HG02763 (cell line): Measurements from ENCODE around the gene EPHA10.

Experiments used
- ATAC-seq: cut with Tn5 transposase; IDR thresholded peaks from one replicate; pipeline ENCODE4 v1.9.1; 2021; ENCODE audit warnings: mild to moderate bottlenecking, moderate library complexity; ENCODE audit not compliant: unreplicated experiment

Gene EPHA10

GRCh38 chr1:37764888-37765441 lies at the start of gene EPHA10:
Gene EPHA10 (minus strand): TSS chr1:37765120. CDS start chr1:37765066, 54 bp downstream.
- ATAC-seq, result no peak

DNA sequence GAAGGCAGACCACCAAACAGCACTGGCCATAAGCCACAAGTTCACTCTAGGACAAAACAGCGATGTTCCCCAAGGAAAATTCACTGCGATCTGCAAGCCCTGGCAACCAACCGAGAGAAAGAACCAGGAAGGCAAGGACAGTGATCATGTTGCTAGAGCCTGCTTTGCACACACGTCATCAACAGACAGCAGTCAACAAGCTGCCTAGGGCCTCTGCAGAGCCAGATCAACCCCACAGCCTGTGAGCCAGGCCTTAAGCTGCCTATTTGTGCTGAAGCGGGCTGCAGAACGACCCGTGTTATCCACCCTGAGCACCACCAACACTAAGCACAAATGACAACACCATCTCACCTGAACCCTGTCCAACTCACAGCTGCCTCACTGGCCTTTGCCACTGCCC lies 49.3 kb upstream of the EPHA10 start:
- no peak for ATAC-seq

DNA sequence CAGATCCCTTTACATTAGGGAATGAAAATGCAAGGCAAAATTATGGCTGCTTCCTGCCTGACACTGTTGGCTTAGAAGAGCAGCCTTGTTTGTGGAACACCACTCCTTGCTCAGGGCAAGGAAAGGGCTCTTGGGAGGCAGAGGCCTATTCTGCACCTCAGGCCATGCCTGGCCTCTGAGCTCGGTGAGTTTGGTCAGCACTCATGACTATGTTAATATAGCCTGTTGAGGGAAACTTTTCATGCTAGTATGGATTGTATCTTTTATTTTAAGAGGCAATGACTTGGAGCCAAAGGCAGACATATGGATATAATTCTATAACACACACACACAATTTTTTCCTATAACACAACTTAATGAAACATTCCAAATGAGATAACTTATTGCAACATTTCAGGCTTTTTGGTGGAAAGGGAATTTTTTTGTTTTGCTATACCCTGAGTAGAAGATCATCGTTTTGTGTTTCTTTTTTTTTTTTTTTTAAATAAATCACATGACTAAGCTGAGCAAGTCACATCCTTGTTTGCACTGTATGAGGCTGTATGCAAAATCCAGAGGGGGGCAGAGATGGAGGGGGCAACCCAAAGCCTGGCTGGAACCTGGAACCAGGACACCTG lies 48.7 kb upstream of the EPHA10 start:
- no peak for ATAC-seq

DNA sequence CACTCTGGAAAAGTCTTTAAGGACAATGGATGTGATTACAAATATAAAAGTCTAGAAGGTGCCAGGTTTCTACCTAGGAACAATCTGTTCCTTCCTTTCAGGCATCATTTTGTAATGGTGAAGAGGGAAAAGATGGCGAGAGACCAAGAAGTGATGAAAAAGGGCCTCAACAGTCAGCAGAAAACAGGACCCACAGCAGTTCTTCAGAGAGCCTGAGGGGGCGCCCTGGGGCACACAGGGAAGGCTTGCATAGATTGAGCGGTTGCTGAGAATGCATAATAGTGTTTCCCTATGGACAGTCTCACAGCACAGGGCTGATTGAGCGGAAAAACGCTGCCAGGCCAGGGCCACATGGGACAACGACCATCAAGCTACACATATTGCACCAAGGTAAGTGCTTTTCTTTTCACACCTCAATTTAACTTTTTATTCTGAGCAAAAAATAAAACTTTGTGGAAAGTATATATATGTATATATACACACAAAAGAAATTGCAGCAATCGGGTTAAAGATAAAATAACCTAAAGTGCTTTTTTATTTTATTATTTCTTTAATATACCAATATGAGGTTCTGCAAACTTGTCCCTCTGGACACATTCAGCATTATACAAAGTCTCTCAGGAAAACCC lies 46.2 kb upstream of the EPHA10 start:
- ATAC-seq, result no peak

DNA sequence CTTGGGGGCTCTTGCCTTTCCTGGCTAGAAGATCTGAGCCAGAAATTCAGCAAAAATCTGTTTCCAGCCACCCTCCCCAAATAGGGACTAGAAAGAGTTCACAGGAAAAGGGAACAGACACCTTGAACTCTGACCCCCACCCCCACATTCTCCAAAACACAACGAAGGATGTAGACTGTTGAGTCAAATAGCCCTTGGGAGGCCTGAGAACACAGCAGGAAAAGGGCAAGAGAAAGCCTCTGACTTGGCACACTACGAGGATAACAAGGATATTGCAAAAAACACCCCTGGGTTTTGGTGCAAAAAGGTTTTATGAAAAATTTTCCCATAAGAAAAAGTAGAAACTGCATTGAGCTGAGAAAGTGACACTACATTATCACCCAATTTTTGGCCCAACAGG lies 45.0 kb upstream of the EPHA10 start:
- no peak for ATAC-seq

DNA sequence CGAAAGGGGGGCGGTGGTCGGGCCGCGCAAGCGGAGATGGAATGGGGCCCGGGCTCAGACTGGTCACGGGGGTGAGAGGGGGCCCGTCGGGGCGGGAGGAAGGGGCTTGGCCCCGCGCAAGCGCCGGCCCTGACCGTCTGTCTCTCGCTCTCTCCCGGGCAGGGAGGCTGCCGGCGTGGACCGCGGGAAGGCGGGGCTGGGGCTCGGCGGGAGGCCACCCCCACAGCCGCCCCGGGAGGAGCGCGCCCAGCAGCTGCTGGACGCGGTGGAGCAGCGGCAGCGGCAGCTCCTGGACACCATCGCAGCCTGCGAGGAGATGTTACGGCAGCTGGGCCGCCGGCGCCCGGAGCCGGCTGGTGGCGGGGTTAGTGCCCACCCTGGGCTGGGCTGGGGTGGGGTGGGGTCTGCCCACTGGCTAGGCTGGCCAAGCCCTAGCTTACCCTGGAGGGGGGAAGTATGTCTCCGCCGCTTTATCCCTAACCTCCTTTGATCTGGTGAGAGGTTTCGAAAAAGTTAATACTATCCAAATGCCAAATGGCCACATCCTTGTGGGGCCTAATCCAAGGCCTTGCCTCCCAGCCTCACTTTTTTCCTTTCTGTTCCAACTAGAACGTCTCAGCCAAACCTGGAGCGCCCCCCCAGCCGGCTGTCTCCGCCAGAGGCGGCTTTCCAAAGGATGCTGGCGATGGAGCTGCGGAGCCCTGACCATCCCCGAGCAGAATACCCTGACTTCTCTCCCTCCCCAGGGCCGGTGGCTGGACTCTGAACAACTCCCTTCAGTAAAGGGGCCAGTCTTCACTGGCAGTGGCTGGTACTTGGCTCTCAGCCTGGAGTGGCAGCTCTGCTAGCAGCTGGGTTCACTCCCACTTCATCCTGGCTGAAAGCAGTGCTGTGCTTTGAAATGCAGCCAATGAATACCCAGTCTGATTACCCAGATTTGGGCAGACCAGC lies 43.7 kb upstream of the EPHA10 start:
- ATAC-seq, result peak; percentile 35

DNA sequence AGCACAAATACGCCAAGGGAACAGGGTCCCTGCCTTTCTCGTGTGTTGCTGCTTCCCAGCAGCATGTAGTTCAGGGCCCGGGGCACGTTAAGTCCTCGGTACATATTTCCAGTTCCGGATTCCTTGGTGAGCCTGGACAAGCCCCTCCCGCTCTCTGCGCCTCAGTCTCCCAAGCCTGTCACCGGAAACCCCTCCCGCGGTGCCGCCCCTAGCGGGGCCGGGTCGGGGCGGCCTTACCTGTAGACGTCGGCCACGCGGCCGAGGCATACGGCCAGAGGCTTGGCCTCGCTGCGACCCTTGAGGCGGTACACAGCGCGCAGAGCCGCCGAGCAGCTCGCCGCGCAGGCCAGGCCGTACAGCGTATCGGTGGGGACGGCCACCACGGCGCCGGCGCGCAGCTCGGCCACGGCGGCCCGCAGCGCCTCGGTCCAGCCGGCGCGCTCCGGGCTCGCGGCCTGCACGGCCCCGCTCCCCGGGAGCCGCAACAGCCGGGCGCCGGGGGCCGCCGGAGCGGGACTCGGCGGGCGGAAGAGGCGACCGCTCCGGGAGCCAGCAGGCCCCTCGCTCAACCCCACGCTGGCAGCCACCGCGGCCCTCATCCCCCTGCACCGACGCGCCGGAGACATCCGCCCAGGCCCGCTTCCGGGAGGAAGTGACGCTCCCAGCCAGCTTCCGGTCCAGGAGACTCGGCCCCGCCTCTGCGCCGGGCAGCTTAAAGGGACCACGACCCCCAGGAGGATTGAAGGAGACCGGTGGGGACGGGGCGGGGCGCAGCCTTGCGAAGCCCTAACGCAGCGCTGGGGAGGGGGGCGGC lies 42.8 kb upstream of the EPHA10 start, which contains the start of the genes C1orf122 and YRDC:
TSS of gene C1orf122 (plus strand) at position 236 of the 814 bp plus-strand sequence. CDS start 615 bp downstream, outside the sequence.
TSS of gene YRDC (minus strand) at position 654 of the 814 bp plus-strand sequence. CDS start at position 626, 28 bp downstream.
- peak; percentile 78 for ATAC-seq

DNA sequence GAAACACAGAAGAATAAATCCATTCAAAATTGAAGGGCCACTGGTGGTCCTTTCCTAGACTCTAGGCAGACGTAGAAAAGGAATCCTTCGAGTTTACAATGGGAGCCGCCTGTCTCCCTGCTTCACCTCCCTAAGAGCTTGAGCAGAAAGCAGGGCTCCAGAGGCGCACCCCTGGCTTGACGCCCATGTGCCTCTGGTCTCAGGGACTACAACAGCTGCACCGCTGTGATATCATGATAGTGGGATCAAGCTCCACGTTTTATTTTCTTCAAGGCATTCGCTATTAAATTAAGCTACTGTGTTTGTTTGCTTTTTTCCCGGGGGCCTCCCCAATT lies 42.3 kb upstream of the EPHA10 start:
- no peak for ATAC-seq

DNA sequence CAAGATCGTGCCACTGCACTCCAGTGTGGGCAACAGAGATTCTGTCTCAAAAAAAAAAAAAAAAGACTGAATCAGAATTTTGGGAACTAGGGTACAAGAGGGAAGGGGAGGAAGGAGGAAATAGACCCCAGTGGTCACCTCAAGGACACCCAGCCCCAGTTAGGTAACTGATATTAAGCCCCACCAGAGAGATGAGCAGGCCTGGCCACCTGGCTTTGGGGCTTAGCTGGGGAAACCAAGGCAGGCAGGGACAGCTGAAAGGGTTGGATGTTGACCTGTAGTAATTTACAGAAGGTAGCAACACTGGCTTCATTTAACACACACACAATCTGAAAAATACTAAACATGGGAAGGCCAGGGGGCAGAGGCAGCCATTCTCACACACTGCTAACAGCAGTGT lies 37.5 kb upstream of the EPHA10 start:
- no peak for ATAC-seq

DNA sequence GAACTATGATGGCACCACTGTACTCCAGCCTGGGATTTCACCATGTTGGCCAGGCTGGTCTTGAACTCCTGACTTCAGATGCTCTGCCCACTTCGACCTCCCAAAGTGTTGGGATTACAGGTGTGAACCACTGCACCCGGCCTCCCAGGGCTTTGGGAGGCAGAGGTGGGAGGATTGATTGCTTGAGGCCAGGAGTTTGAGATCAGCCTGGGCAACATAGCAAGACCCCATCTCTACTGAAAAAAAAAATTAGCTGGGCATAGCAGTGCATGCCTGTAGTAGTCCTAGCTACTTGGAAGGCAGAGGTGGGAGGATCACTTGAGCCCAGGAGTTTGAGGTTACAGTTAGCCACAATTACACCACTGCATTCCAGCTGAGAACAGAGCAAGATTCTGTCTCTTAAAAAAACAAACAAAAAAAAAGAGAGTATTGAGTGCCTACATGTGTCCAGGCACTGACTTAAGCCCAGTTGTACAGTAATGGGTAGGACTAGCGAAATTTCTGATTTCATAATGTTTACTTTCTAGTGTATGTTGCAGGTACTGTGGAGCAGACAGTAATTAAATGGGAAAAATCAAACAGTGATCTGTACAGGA lies 32.9 kb upstream of the EPHA10 start:
- no peak for ATAC-seq

- no peak for ATAC-seq
These were observed 30.6 kb upstream of the EPHA10 start for GRCh38 chr1:37795340-37796125.

- no peak for ATAC-seq
These were observed 29.7 kb upstream of the EPHA10 start for GRCh38 chr1:37794372-37795339.

- peak; percentile 67 for ATAC-seq
These were observed 29.0 kb upstream of the EPHA10 start, which contains the start of gene MANEAL for GRCh38 chr1:37793773-37794371. Gene MANEAL (plus strand): TSS chr1:37793847. CDS start chr1:37794183, 336 bp downstream.

DNA sequence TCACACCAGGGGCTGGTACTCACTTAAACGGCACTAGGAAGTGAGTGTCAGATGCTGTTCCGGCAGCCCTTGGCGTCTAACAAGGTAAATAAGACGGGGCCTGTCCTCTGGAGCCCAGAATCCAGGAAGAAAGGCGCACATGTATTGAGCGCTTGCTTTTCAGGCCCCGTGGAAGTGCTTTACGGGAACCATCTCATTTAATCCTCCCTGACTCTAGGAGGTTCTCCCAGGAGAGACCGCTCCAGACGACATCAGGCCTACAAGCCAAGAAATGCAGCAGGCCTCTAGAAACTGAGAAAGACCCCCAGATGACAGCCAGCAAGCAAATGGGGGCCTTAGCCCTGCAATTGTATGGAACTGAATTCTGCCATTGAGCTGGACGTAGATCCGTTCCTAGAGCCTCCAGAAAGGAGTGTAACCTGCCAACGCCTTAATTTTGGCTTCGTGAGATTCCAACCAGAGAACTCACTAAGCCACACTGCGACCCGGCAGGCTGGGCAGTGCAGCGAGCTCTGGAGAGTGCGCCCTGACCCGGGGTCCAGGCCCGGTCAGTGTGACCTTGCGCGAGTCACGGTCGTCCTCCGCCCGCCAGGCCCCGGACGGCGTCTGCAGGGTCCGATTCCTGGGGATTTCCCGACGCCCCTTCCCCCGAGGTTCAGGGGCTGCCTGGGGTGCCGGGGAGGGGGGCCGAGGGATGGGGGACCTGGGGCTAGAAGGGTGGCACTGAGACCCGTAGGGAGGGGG lies 28.2 kb upstream of the EPHA10 start:
- ATAC-seq, result no peak

DNA sequence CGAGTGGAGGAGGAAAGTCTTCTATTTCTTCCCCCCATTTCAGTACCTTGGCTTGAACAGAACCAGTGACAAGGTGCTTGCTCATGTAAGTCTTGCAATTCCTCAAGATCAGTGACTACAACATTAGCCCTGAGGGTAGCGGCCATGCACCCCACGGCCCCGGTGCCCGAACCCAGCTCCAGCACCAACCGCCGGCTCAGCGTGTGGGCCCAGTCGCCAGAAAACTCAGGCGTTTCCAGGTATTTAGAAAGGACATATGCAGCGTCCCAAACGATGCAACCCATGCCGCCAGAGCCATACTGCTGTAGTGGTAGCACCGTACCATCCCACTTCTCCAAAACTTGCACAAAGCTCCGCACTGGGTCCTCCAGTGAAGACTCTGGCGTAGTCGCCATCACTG lies 17.6 kb upstream of the EPHA10 start:
- no peak for ATAC-seq

GRCh38 chr1:37778654-37779053 lies 13.7 kb upstream of the EPHA10 start:
- no peak for ATAC-seq

DNA sequence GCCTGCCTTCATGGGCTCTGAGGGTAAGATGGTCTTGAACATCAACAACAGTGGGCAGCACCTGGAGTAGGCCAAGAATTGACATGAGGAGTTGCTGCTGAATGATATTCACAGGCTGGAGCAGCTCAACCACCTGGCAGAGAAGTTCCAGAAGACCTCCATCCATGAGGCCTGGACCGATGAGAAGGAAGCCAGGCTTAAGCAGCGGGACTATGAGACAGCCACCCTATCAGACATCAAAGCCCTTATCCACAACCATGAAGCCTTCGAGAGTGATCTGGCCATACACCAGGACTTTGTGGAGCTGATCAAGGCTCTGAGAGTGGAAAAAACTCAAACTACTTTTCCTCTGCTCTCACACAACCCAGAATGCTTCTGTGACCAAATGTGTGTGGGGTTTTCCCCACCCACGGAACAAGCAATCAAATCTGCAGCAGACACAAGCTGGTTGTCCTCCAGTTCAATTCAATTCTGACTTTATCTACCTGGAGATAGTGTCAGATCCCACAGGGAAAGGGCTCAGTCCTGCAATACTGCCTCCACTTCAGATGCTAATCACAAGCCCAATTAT lies 12.1 kb upstream of the EPHA10 start:
- ATAC-seq, result no peak
